ENCODE data around the gene BPIFB6. TPM values are rescaled to one million over a fixed set of nuclear protein-coding genes. Genes with fewer than 3 reads are reported as not detected.

Gene BPIFB6
- total and polyA plus RNA-seq, 2 donors (not counting 3 experiments of a cell fraction or from before 2014, with no cell fraction given): not detected

GRCh38 chr20:33030569-33030968, 879 bp upstream of the BPIFB6 start:
- FAIRE-seq: no peak
- Histone ChIP-seq H2AFZ (ENCODE audit: low read depth, low read length) (no peak overlapping the region), H4K20me1 (replicated peaks; ENCODE audit: control insufficient read depth, extremely low read depth, insufficient read depth, low read length) (no peaks in the 10 kb centered on the region), H3K27me3 (ENCODE audit: control insufficient read depth in 2 of 2, insufficient read depth in 2 of 2, low read length in 2 of 2) (no peaks in the 10 kb centered on the region), H3K27ac (ENCODE audit: insufficient read depth, low read depth, low read length) (no peak overlapping the region), H3K9me3 (replicated peaks; ENCODE audit: control insufficient read depth, insufficient read depth, low read length) (no peaks in the 10 kb centered on the region), H3K9me1 (replicated peaks; ENCODE audit: control insufficient read depth, extremely low read depth, insufficient read depth, low read length) (no peaks in the 10 kb centered on the region), H3K9ac (replicated peaks; ENCODE audit: extremely low read depth, insufficient read depth, low read length) (no peak overlapping the region), H3K4me2 (ENCODE audit: insufficient read depth, low read length) (no peak overlapping the region), H3K79me2 (ENCODE audit: control insufficient read depth, insufficient read depth, low read length) (no peaks in the 10 kb centered on the region), H3K36me3 (ENCODE audit: control insufficient read depth in 2 of 2, extremely low read depth in 1 of 2, insufficient read depth in 2 of 2, low read length in 2 of 2) (no peaks in the 10 kb centered on the region), H3K4me3 (replicated peaks in 1 of 3; ENCODE audit: insufficient read depth in 1 of 3, low read depth in 1 of 3, low read length in 3 of 3) (no peak overlapping the region), H3K4me1 (ENCODE audit: control insufficient read depth, extremely low read depth, insufficient read depth, low read length) (no peaks in the 10 kb centered on the region)
- ChIA-PET CTCF (no interaction called here), POLR2A (no interaction called here)
- BruUV-seq (replicated peaks): no TSS peak
- dilution Hi-C loops (cut with MboI; ENCODE audit: extremely low pct_ligation_motif_present, low sequenced_read_pairs) (no loop called here), intact Hi-C loops (cut with micrococcal nuclease) (no loop called here)
- TF ChIP-seq CTCF (IDR thresholded peaks at IDR 0.05; ENCODE audit: extremely low read depth in 1 of 2, insufficient read depth in 1 of 2, low read depth in 1 of 2, low read length in 2 of 2) (no peak), MAX (IDR thresholded peaks at IDR 0.05; ENCODE audit: insufficient read depth, insufficient read length) (no peak), FOS (IDR thresholded peaks at IDR 0.05; ENCODE audit: borderline replicate concordance, insufficient read depth, low read length) (no peak)
- no peak for DNase-seq (ENCODE audit: low read depth, low spot score)

- no peaks in the 10 kb centered on the region for H3K79me2 ChIP-seq (ENCODE audit: control insufficient read depth, insufficient read depth, low read length)
- H3K36me3 ChIP-seq (ENCODE audit: control insufficient read depth in 2 of 2, extremely low read depth in 1 of 2, insufficient read depth in 2 of 2, low read length in 2 of 2): no peaks in the 10 kb centered on the region
- H4K20me1 ChIP-seq (replicated peaks; ENCODE audit: control insufficient read depth, extremely low read depth, insufficient read depth, low read length): no peaks in the 10 kb centered on the region
- FAIRE-seq: no peak
- H3K4me3 ChIP-seq (replicated peaks in 1 of 3; ENCODE audit: insufficient read depth in 1 of 3, low read depth in 1 of 3, low read length in 3 of 3): no peak overlapping the region
- H2AFZ ChIP-seq (ENCODE audit: low read depth, low read length): no peak overlapping the region
- H3K9me3 ChIP-seq (replicated peaks; ENCODE audit: control insufficient read depth, insufficient read depth, low read length): no peaks in the 10 kb centered on the region
- H3K9ac ChIP-seq (replicated peaks; ENCODE audit: extremely low read depth, insufficient read depth, low read length): no peak overlapping the region
- ChIA-PET CTCF (no interaction called here), POLR2A (no interaction called here)
- H3K27ac ChIP-seq (ENCODE audit: insufficient read depth, low read depth, low read length): no peak overlapping the region
- H3K9me1 ChIP-seq (replicated peaks; ENCODE audit: control insufficient read depth, extremely low read depth, insufficient read depth, low read length): no peaks in the 10 kb centered on the region
- no TSS peak for BruUV-seq (replicated peaks)
- H3K27me3 ChIP-seq (ENCODE audit: control insufficient read depth in 2 of 2, insufficient read depth in 2 of 2, low read length in 2 of 2): no peaks in the 10 kb centered on the region
- no peak overlapping the region for H3K4me2 ChIP-seq (ENCODE audit: insufficient read depth, low read length)
- intact Hi-C loops (cut with micrococcal nuclease) (no loop called here), dilution Hi-C loops (cut with MboI; ENCODE audit: extremely low pct_ligation_motif_present, low sequenced_read_pairs) (no loop called here)
- TF ChIP-seq JUN (IDR thresholded peaks at IDR 0.05; ENCODE audit: borderline replicate concordance, insufficient read depth, insufficient read length, low read depth) (no peak), POLR2A (IDR thresholded peaks at IDR 0.05; ENCODE audit: low read depth, low read length) (no peak), MAX (IDR thresholded peaks at IDR 0.05; ENCODE audit: insufficient read depth, insufficient read length) (no peak), FOS (IDR thresholded peaks at IDR 0.05; ENCODE audit: borderline replicate concordance, insufficient read depth, low read length) (no peak), CTCF (IDR thresholded peaks at IDR 0.05; ENCODE audit: extremely low read depth in 1 of 2, insufficient read depth in 1 of 2, low read depth in 1 of 2, low read length in 2 of 2) (no peak), EZH2 (IDR thresholded peaks at IDR 0.05; ENCODE audit: borderline replicate concordance, low read depth, low read length, severe bottlenecking) (no peak), GATA2 (IDR thresholded peaks at IDR 0.05; ENCODE audit: insufficient read depth, insufficient read length, low read depth, low read length) (no peak), MYC (IDR thresholded peaks at IDR 0.05; ENCODE audit: low read depth, low read length) (no peak), POLR2AphosphoS5 (IDR thresholded peaks at IDR 0.05; ENCODE audit: insufficient read depth, low read depth, low read length) (no peak)
- no peaks in the 10 kb centered on the region for H3K4me1 ChIP-seq (ENCODE audit: control insufficient read depth, extremely low read depth, insufficient read depth, low read length)
- no peak for DNase-seq (ENCODE audit: low read depth, low spot score)
Observed at GRCh38 chr20:33032555-33032954, 1.1 kb downstream of the BPIFB6 start.

All from endothelial cell of umbilical vein (primary cell).